K562 (cell line): Measurements from ENCODE around the gene COX15. TPM values are rescaled to one million over a fixed set of nuclear protein-coding genes. Genes with fewer than 3 reads are reported as not detected.
A peak's percentile ranks its signal among the peaks of the same experiment; 100 is the strongest.

Source experiments
- ARID1B ChIP-seq: fragments of 450-650 bp; IDR thresholded peaks from 2 replicates; pipeline ENCODE4 v1.6.1; 2016; ENCODE audit warnings: antibody characterized with exemption, mild to moderate bottlenecking, inconsistent platforms
- DPF2 ChIP-seq: fragments of 450-650 bp; IDR thresholded peaks from 2 replicates; pipeline ENCODE4 v1.6.1; 2016
- FOXA1 ChIP-seq: fragments of 450-650 bp; IDR thresholded peaks from 2 replicates; pipeline ENCODE4 v1.6.1; 2016; ENCODE audit warnings: mild to moderate bottlenecking, borderline replicate concordance
- KLF10 ChIP-seq: fragments of 250-450 bp; sonication (Bioruptor Pico); IDR thresholded peaks from 2 replicates; pipeline ENCODE4 v1.6.1; 2021; ENCODE audit warnings: matching md5 sums
- MBD2 ChIP-seq: sonication (generic); IDR thresholded peaks from 2 replicates; pipeline ENCODE4 v1.6.1; 2016; ENCODE audit warnings: low read depth, borderline replicate concordance
- MTF1 ChIP-seq: fragments of 250-450 bp; sonication (Bioruptor Pico); IDR thresholded peaks from 2 replicates; pipeline ENCODE4 v1.9.0; 2021; ENCODE audit warnings: moderate library complexity, mild to moderate bottlenecking, inconsistent platforms, borderline replicate concordance
- NR2C2 ChIP-seq, 2 experiments: fragments of 200-800 bp in 1 of 2; sonication (Bioruptor generic) in 1 of 2; sonication (generic) in 1 of 2; formaldehyde crosslinking in 1 of 2; IDR thresholded peaks; 2 replicates each; pipeline versions ENCODE4 v1.6.1 to v1.8.0; 2016 to 2022; ENCODE audit warnings: mild to moderate bottlenecking in 1 of 2, missing compliant biosample characterization in 1 of 2, missing genetic modification characterization in 1 of 2, missing genetic modification reagents in 1 of 2
- PHB2 ChIP-seq: fragments of 450-650 bp; IDR thresholded peaks from 2 replicates; pipeline ENCODE4 v1.6.1; 2017; ENCODE audit warnings: low read depth
- POLR2G ChIP-seq: fragments of 200-400 bp; formaldehyde crosslinking; IDR thresholded peaks from 2 replicates; pipeline ENCODE4 v1.6.1; 2017; ENCODE audit warnings: low read depth, mild to moderate bottlenecking, antibody characterized with exemption, low read length, moderate library complexity
- PTRF ChIP-seq: fragments of 450-650 bp; IDR thresholded peaks from 2 replicates; pipeline ENCODE4 v1.6.1; 2016; ENCODE audit warnings: mild to moderate bottlenecking, missing genetic modification characterization, missing compliant biosample characterization
- RBM22 ChIP-seq: fragments of 200-400 bp; formaldehyde crosslinking; IDR thresholded peaks from 2 replicates; pipeline ENCODE4 v1.6.1; 2018; ENCODE audit warnings: low read length, low read depth; ENCODE audit not compliant: poor library complexity, severe bottlenecking
- STAT5B ChIP-seq: fragments of 250-450 bp; sonication (Bioruptor Pico); IDR thresholded peaks from 2 replicates; pipeline ENCODE4 v1.8.0; 2021; ENCODE audit warnings: mild to moderate bottlenecking, inconsistent platforms
- ZNF124 ChIP-seq: sonication (generic); formaldehyde crosslinking; IDR thresholded peaks from 2 replicates; pipeline ENCODE4 v1.8.1; 2022; ENCODE audit warnings: missing genetic modification reagents
- ZNF57 ChIP-seq: fragments of 450-650 bp; formaldehyde crosslinking; IDR thresholded peaks from 2 replicates; pipeline ENCODE4 v1.4.0; 2020; ENCODE audit warnings: mild to moderate bottlenecking, moderate library complexity
- polyA plus RNA-seq, 8 experiments: library from polyadenylated mRNA; depleted of rRNA in 4 of 8; stranded (reverse) in 5 of 8; unstranded in 3 of 8; fragments of >200 nt; fragmentation: Nextera tagmentation in 2 of 8; fragmentation: Illumina TruSeq in 1 of 8; extraction: Ambion mirVana in 2 of 8; extraction: Trizol in 1 of 8; gene quantifications; 2 replicates each; pipeline versions ENCODE4 v1.2.1 to v1.2.3, GENCODE V29; 2011 to 2014; ENCODE audit warnings: inconsistent platforms in 1 of 8, missing spikeins in 1 of 8
- total RNA-seq, 7 experiments: library from RNA; depleted of rRNA in 6 of 7; stranded (reverse); fragments of >200 nt in 6 of 7; fragmentation: Illumina TruSeq in 2 of 7; extraction: Trizol in 2 of 7; gene quantifications; 2 replicates each; pipeline versions ENCODE4 v1.2.1 to v1.2.3, GENCODE V29; 2011 to 2021; ENCODE audit warnings: low replicate concordance in 1 of 7
- TF ChIP-seq, protein P1 (sequence below), 3 experiments: fragments of 200-800 bp in 1 of 3; fragments of 250-450 bp in 1 of 3; fragments of 450-650 bp in 1 of 3; sonication (Bioruptor Pico) in 1 of 3; sonication (Bioruptor generic) in 1 of 3; formaldehyde crosslinking in 1 of 3; IDR thresholded peaks; 2 replicates each; pipeline versions ENCODE4 v1.6.1 to v1.8.0; 2016 to 2022; ENCODE audit warnings: mild to moderate bottlenecking in 2 of 3, missing genetic modification characterization in 2 of 3, missing compliant biosample characterization in 1 of 3, moderate library complexity in 1 of 3
- TF ChIP-seq, protein P2 (sequence below): IDR thresholded peaks from 3 replicates; pipeline ENCODE4 v1.6.1; 2011; ENCODE audit warnings: borderline replicate concordance, mild to moderate bottlenecking, moderate library complexity; ENCODE audit not compliant: insufficient read length; ENCODE audit errors: extremely low read depth
- TF ChIP-seq, protein P3 (sequence below): sonication (generic); IDR thresholded peaks from 2 replicates; pipeline ENCODE4 v1.6.1; 2016
- TF ChIP-seq, protein P4 (sequence below), 2 experiments: IDR thresholded peaks in 1 of 2; conservative IDR thresholded peaks in 1 of 2; 2 replicates each; pipeline ENCODE4 v1.6.1; 2016; ENCODE audit warnings: low read depth in 2 of 2, mild to moderate bottlenecking in 1 of 2, missing compliant biosample characterization in 1 of 2, missing genetic modification characterization in 1 of 2, moderate library complexity in 1 of 2

Gene COX15
- total and polyA plus RNA-seq, 9 of the 15 experiments (the other 6 are each of a cell fraction or from before 2014, with no cell fraction given): 17.4 to 45.1 (median 23.7) TPM

DNA sequence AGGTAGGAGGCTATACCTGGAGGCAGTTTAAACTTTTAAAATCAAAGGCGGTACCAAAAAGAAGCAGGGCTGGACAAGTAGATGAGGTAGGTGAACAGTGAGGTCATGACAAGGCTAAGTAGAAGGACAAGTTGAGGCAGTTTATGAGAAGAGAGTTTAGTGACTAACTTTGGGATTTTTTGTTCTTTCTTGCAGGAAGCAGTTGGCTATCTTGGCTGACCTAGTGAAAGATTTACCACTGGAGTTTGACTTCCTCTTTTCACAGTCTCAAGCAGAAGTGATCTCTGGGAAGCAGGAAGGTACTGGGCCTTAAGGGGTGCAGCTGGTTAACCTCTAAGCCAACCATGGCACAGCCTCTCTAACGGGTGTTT lies 46.3 kb downstream of the COX15 start (continued):
- no peak for TF ChIP-seq ZNF124
- TF ChIP-seq FOXA1: no peak
- TF ChIP-seq, protein P1, sequence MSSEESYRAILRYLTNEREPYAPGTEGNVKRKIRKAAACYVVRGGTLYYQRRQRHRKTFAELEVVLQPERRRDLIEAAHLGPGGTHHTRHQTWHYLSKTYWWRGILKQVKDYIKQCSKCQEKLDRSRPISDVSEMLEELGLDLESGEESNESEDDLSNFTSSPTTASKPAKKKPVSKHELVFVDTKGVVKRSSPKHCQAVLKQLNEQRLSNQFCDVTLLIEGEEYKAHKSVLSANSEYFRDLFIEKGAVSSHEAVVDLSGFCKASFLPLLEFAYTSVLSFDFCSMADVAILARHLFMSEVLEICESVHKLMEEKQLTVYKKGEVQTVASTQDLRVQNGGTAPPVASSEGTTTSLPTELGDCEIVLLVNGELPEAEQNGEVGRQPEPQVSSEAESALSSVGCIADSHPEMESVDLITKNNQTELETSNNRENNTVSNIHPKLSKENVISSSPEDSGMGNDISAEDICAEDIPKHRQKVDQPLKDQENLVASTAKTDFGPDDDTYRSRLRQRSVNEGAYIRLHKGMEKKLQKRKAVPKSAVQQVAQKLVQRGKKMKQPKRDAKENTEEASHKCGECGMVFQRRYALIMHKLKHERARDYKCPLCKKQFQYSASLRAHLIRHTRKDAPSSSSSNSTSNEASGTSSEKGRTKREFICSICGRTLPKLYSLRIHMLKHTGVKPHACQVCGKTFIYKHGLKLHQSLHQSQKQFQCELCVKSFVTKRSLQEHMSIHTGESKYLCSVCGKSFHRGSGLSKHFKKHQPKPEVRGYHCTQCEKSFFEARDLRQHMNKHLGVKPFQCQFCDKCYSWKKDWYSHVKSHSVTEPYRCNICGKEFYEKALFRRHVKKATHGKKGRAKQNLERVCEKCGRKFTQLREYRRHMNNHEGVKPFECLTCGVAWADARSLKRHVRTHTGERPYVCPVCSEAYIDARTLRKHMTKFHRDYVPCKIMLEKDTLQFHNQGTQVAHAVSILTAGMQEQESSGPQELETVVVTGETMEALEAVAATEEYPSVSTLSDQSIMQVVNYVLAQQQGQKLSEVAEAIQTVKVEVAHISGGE (CRISPR knock-in tag; IDR thresholded peaks at IDR 0.05): no peak
- no peak for TF ChIP-seq ZNF57 (CRISPR knock-in tag)
- no peak for TF ChIP-seq PTRF (tag)
- TF ChIP-seq STAT5B (CRISPR knock-in tag): no peak
- TF ChIP-seq, protein P2, sequence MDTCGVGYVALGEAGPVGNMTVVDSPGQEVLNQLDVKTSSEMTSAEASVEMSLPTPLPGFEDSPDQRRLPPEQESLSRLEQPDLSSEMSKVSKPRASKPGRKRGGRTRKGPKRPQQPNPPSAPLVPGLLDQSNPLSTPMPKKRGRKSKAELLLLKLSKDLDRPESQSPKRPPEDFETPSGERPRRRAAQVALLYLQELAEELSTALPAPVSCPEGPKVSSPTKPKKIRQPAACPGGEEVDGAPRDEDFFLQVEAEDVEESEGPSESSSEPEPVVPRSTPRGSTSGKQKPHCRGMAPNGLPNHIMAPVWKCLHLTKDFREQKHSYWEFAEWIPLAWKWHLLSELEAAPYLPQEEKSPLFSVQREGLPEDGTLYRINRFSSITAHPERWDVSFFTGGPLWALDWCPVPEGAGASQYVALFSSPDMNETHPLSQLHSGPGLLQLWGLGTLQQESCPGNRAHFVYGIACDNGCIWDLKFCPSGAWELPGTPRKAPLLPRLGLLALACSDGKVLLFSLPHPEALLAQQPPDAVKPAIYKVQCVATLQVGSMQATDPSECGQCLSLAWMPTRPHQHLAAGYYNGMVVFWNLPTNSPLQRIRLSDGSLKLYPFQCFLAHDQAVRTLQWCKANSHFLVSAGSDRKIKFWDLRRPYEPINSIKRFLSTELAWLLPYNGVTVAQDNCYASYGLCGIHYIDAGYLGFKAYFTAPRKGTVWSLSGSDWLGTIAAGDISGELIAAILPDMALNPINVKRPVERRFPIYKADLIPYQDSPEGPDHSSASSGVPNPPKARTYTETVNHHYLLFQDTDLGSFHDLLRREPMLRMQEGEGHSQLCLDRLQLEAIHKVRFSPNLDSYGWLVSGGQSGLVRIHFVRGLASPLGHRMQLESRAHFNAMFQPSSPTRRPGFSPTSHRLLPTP: no peak
- no peak for TF ChIP-seq POLR2G
- no peak for TF ChIP-seq MBD2
- TF ChIP-seq MTF1 (CRISPR knock-in tag): no peak
- TF ChIP-seq ARID1B: peak; percentile 69
- no peak for TF ChIP-seq NR2C2 (CRISPR knock-in tag; IDR thresholded peaks at IDR 0.05)
- TF ChIP-seq NR2C2 (tag; IDR thresholded peaks at IDR 0.05): 0 out of 2 replicates have a peak, but pooled peaks have one; percentile 16
- no peak for TF ChIP-seq KLF10
- no peak for TF ChIP-seq RBM22
- TF ChIP-seq, protein P3, sequence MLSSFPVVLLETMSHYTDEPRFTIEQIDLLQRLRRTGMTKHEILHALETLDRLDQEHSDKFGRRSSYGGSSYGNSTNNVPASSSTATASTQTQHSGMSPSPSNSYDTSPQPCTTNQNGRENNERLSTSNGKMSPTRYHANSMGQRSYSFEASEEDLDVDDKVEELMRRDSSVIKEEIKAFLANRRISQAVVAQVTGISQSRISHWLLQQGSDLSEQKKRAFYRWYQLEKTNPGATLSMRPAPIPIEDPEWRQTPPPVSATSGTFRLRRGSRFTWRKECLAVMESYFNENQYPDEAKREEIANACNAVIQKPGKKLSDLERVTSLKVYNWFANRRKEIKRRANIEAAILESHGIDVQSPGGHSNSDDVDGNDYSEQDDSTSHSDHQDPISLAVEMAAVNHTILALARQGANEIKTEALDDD: peak; percentile 98
- TF ChIP-seq PHB2: no peak
- TF ChIP-seq, protein P4, sequence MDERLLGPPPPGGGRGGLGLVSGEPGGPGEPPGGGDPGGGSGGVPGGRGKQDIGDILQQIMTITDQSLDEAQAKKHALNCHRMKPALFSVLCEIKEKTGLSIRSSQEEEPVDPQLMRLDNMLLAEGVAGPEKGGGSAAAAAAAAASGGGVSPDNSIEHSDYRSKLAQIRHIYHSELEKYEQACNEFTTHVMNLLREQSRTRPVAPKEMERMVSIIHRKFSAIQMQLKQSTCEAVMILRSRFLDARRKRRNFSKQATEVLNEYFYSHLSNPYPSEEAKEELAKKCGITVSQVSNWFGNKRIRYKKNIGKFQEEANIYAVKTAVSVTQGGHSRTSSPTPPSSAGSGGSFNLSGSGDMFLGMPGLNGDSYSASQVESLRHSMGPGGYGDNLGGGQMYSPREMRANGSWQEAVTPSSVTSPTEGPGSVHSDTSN (CRISPR knock-in tag; IDR thresholded peaks at IDR 0.05; ENCODE audit: low read depth): no peak
- TF ChIP-seq, protein P4 (tag; conservative IDR thresholded peaks at IDR 0.05; ENCODE audit: low read depth): peak; percentile 87
- peak; percentile 78 for TF ChIP-seq DPF2
